HG03097 (cell line): ENCODE data around the gene ACBD6.

ENCODE experiments used
- ATAC-seq: cut with Tn5 transposase; IDR thresholded peaks from one replicate; pipeline ENCODE4 v1.9.1; 2021; ENCODE audit not compliant: unreplicated experiment, low FRiP score

Gene ACBD6

GRCh38 chr1:180248731-180249681, 253.4 kb downstream of the ACBD6 start:
- no peak for ATAC-seq

- no peak for ATAC-seq
These were observed 254.2 kb downstream of the ACBD6 start for GRCh38 chr1:180248176-180248575.

GRCh38 chr1:180247580-180247979, 254.8 kb downstream of the ACBD6 start:
- ATAC-seq: no peak

GRCh38 chr1:180247061-180247460, 255.3 kb downstream of the ACBD6 start:
- no peak for ATAC-seq

- no peak for ATAC-seq
These were observed 255.8 kb downstream of the ACBD6 start for GRCh38 chr1:180246579-180246978.

GRCh38 chr1:180244840-180245239, 257.5 kb downstream of the ACBD6 start:
- no peak for ATAC-seq

- ATAC-seq: no peak
These were observed 258.7 kb downstream of the ACBD6 start for GRCh38 chr1:180243517-180244221.

- no peak for ATAC-seq
These were observed 260.4 kb downstream of the ACBD6 start for GRCh38 chr1:180241716-180242544.

GRCh38 chr1:180239145-180240096, 263.0 kb downstream of the ACBD6 start:
- no peak for ATAC-seq

GRCh38 chr1:180238675-180239074, 263.7 kb downstream of the ACBD6 start:
- no peak for ATAC-seq
